Measurements from ENCODE around the gene DENND4C.
"Not testable (repeated sequence)": the region's sequence is repeated elsewhere in the genome, so short reads cannot be mapped to it uniquely, and the experiment has no call there.

Gene DENND4C

GRCh38 chr9:19410594-19410993, 180.1 kb downstream of the DENND4C start:
- DNase-seq (ENCODE audit: low spot score), result no peak

GRCh38 chr9:19411316-19411715, 180.8 kb downstream of the DENND4C start:
- no peak for DNase-seq (ENCODE audit: low spot score)

- DNase-seq (ENCODE audit: low spot score), result not testable (repeated sequence)
Measured at GRCh38 chr9:19413456-19413855, 183.0 kb downstream of the DENND4C start.

- no peak for DNase-seq (ENCODE audit: low spot score)
Measured at GRCh38 chr9:19416143-19416542, 185.7 kb downstream of the DENND4C start.

- no peak for DNase-seq (ENCODE audit: low spot score)
Measured at GRCh38 chr9:19420877-19421276, 190.4 kb downstream of the DENND4C start.

All from CD4-positive, alpha-beta T cell treated with Interleukin-2 at 100 ng/mL for 4 hours (primary cell).